Gastrocnemius medialis (tissue), 4 donors: ENCODE measurements around the gene RABGEF1.

Source experiments
- POLR2A ChIP-seq, 2 donors: fragments of 450-650 bp; IDR thresholded peaks; one replicate each; pipeline ENCODE4 v1.6.1; 2017; ENCODE audit warnings: antibody characterized with exemption in 2 of 2, mild to moderate bottlenecking in 2 of 2, moderate library complexity in 2 of 2
- TF ChIP-seq, protein P1 (sequence below), 5 experiments: fragments of 450-650 bp in 3 of 5; fragments of 200-600 bp in 2 of 5; sonication (generic) in 2 of 5; IDR thresholded peaks in 4 of 5; conservative IDR thresholded peaks in 1 of 5; 1 replicate in 4 of 5; 2 replicates in 1 of 5; pipeline ENCODE4 v1.5.1; 2016 to 2019; ENCODE audit warnings: antibody characterized with exemption in 5 of 5, mild to moderate bottlenecking in 3 of 5, moderate library complexity in 3 of 5

DNA sequence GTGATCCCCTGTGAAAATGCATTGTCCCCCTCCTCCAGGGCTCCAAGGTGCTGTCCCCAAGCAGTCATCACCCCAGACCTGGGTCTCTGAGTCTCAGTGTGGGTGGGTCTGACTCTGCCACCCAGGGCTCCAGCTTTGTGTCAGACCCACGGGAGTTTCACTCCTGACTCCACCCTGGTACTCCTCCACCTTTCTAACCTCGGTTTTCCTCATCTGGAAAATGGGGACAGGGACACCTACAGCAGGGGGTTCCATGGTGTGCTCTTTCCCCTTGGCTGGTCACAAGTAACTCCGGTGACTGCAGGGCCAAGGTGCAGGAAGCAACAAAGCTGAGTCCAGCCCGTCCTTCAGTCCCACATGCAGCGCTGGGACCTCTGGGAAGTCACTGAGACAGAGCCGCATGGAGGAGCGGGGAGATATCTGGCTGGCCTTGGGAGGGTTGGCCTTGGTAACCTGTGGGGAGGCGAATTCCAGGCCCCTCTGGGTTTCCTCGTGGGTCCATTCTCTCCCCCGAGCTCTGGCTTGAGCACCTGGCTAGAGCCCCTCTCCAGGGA is 41.8 kb upstream of the RABGEF1 start:
- TF ChIP-seq, protein P1, sequence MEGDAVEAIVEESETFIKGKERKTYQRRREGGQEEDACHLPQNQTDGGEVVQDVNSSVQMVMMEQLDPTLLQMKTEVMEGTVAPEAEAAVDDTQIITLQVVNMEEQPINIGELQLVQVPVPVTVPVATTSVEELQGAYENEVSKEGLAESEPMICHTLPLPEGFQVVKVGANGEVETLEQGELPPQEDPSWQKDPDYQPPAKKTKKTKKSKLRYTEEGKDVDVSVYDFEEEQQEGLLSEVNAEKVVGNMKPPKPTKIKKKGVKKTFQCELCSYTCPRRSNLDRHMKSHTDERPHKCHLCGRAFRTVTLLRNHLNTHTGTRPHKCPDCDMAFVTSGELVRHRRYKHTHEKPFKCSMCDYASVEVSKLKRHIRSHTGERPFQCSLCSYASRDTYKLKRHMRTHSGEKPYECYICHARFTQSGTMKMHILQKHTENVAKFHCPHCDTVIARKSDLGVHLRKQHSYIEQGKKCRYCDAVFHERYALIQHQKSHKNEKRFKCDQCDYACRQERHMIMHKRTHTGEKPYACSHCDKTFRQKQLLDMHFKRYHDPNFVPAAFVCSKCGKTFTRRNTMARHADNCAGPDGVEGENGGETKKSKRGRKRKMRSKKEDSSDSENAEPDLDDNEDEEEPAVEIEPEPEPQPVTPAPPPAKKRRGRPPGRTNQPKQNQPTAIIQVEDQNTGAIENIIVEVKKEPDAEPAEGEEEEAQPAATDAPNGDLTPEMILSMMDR (IDR thresholded peaks at IDR 0.05 in 4 of 5, conservative IDR thresholded peaks at IDR 0.05 in 1 of 5) = no peak
- no peak for TF ChIP-seq POLR2A (IDR thresholded peaks at IDR 0.05)
